A673 (cell line): ENCODE data around the gene TOP2B.

Source experiments
- EZH2 ChIP-seq: fragments of 200-600 bp; sonication (generic); IDR thresholded peaks from 2 replicates; pipeline ENCODE4 v1.6.1; 2017; ENCODE audit warnings: borderline replicate concordance, low read depth, mild to moderate bottlenecking, mixed read lengths, antibody characterized with exemption, low read length; ENCODE audit not compliant: poor library complexity, severe bottlenecking
- TF ChIP-seq, protein P1 (sequence below): fragments of 300-800, 200-600 bp; sonication (generic); conservative IDR thresholded peaks from 2 replicates; pipeline ENCODE4 v1.5.1; 2017; ENCODE audit warnings: low read depth, mild to moderate bottlenecking, antibody characterized with exemption, low read length, moderate library complexity, mixed read lengths

GRCh38 chr3:25583343-25583742, 81.4 kb downstream of the TOP2B start:
- TF ChIP-seq, protein P1, sequence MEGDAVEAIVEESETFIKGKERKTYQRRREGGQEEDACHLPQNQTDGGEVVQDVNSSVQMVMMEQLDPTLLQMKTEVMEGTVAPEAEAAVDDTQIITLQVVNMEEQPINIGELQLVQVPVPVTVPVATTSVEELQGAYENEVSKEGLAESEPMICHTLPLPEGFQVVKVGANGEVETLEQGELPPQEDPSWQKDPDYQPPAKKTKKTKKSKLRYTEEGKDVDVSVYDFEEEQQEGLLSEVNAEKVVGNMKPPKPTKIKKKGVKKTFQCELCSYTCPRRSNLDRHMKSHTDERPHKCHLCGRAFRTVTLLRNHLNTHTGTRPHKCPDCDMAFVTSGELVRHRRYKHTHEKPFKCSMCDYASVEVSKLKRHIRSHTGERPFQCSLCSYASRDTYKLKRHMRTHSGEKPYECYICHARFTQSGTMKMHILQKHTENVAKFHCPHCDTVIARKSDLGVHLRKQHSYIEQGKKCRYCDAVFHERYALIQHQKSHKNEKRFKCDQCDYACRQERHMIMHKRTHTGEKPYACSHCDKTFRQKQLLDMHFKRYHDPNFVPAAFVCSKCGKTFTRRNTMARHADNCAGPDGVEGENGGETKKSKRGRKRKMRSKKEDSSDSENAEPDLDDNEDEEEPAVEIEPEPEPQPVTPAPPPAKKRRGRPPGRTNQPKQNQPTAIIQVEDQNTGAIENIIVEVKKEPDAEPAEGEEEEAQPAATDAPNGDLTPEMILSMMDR: no peak
- no peak for TF ChIP-seq EZH2
